ENCODE data around the gene HMGCS2. TPM values are rescaled to one million over a fixed set of nuclear protein-coding genes. Genes with fewer than 3 reads are reported as not detected.
A peak's percentile ranks its signal among the peaks of the same experiment; 100 is the strongest.
"Not testable (repeated sequence)": the region's sequence is repeated elsewhere in the genome, so short reads cannot be mapped to it uniquely, and the experiment has no call there.

Gene HMGCS2
- total RNA-seq, 1 experiment from 2014 or later, result not detected

DNA sequence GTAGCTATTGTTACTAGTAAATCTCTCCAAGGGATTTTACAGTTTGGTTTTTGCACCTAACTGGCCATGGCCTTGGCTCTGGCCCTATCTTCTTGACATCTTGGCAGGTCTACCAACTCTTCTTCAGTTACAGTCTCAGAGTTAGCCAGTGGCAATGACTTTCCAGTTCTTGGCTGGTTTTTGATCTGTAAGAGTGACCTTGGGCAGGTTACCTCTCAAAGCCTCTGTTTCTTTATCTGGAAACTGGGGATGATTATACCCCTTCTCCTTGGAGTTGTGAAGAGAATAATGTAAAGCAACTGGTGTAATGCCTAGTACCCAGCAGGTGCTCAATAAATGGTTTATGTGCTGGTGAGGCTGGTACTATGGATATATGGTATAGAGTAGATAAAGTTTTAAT lies 50.3 kb downstream of the HMGCS2 start:
- Histone ChIP-seq H3K9me3 (replicated peaks) (no peaks in the 10 kb centered on the region), H3K27ac (no peak overlapping the region), H3K4me3 (no peak overlapping the region), H3K4me1 (peaks cover 10% of the 10 kb centered on the region; the same call in 1 of the 2 replicates), H3K36me3 (peaks cover 29% of the 10 kb centered on the region), H3K27me3 (no peaks in the 10 kb centered on the region)
- no peak for DNase-seq

- Histone ChIP-seq H3K4me3 (no peak overlapping the region), H3K27ac (no peak overlapping the region), H3K27me3 (no peaks in the 10 kb centered on the region), H3K36me3 (peaks cover 5% of the 10 kb centered on the region; the same call in 1 of the 2 replicates), H3K4me1 (peaks cover 11% of the 10 kb centered on the region; the same call in 1 of the 2 replicates), H3K9me3 (replicated peaks) (no peaks in the 10 kb centered on the region)
- DNase-seq, result no peak
Observed at GRCh38 chr1:119715542-119715941, 53.2 kb downstream of the HMGCS2 start.

DNA sequence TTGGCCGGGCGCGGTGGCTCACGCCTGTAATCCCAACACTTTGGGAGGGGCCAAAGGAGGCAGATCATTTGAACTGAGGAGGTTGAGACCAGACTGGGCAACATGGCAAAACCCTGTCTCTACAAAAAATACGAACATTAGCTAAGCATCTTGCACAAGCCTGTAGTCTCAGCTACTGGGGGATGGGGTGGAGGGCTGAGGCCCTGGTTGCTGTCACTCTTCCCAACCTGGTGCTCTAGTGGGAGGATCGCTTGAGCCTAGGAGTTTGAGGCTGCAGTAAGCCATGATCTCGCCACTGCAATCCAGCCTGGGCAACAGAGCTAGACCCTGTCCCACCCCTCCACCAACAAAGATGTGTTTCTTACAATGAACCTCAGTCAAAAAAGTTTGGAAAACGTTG lies 54.1 kb downstream of the HMGCS2 start:
- H3K27ac ChIP-seq, result no peak overlapping the region
- H3K4me3 ChIP-seq, result no peak overlapping the region
- no peak for DNase-seq
- peaks cover 11% of the 10 kb centered on the region; the same call in 1 of the 2 replicates for H3K4me1 ChIP-seq
- peaks cover 5% of the 10 kb centered on the region; the same call in 1 of the 2 replicates for H3K36me3 ChIP-seq
- H3K27me3 ChIP-seq, result no peaks in the 10 kb centered on the region
- no peaks in the 10 kb centered on the region for H3K9me3 ChIP-seq (replicated peaks)

DNA sequence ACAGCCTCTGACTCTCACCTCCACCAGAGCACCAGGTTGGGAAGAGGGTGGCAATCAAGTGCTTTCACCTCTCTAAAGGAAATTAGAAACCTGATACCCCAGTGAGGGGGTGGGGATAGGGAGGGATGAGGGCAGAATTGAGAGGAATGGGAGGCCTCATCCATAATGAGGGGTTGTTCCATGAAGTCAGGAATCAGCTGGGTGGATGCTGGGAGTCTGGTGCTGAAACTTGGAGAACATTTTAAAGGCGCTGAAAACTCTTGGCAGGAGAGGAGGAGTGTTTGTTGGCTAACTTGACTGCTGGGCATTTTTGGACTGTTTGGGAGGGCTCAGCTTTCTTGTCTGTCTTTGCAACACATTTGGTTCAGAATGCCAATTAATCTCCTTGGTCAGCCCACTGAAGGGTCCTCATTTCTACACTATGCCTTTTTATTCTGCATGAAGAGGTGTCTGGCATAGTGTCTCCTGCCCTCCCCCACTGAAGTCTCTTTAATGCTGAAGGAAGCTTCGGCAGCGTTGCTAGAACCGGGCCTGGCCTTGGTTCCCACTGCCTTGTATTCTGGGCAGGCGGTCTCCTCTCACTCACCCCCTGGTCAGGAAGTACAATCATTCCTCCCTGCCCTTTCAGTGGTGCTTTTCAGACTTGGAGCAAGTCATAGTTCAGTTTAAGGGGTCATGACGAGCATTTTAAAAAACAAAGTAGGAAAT lies 54.8 kb downstream of the HMGCS2 start:
- H3K4me1 ChIP-seq, result peaks cover 11% of the 10 kb centered on the region; the same call in 1 of the 2 replicates
- peak overlapping the region; percentile 81 for H3K4me3 ChIP-seq
- H3K9me3 ChIP-seq (replicated peaks), result no peaks in the 10 kb centered on the region
- H3K36me3 ChIP-seq, result peaks cover 5% of the 10 kb centered on the region; the same call in 1 of the 2 replicates
- no peak overlapping the region; the same call in 1 of the 2 replicates for H3K27ac ChIP-seq
- no peaks in the 10 kb centered on the region for H3K27me3 ChIP-seq
- no peak for DNase-seq

- Histone ChIP-seq H3K27me3 (no peaks in the 10 kb centered on the region), H3K36me3 (peaks cover 5% of the 10 kb centered on the region; the same call in 1 of the 2 replicates), H3K4me1 (peaks cover 13% of the 10 kb centered on the region; the same call in 1 of the 2 replicates), H3K27ac (peak overlapping the region; percentile 93), H3K4me3 (peak overlapping the region; percentile 81), H3K9me3 (replicated peaks) (no peaks in the 10 kb centered on the region)
- peak; percentile 35 to 61 for DNase-seq
Observed at GRCh38 chr1:119713039-119713748, 55.5 kb downstream of the HMGCS2 start.

- peaks cover 13% of the 10 kb centered on the region; the same call in 1 of the 2 replicates for H3K4me1 ChIP-seq
- peak overlapping the region; percentile 81 for H3K4me3 ChIP-seq
- H3K27me3 ChIP-seq, result no peaks in the 10 kb centered on the region
- peaks cover 3% of the 10 kb centered on the region; the same call in 1 of the 2 replicates for H3K36me3 ChIP-seq
- peak; percentile 90 to 92 for DNase-seq
- H3K9me3 ChIP-seq (replicated peaks), result no peaks in the 10 kb centered on the region
- H3K27ac ChIP-seq, result peak overlapping the region; percentile 93
Observed at GRCh38 chr1:119712342-119713038, 56.2 kb downstream of the HMGCS2 start.

DNA sequence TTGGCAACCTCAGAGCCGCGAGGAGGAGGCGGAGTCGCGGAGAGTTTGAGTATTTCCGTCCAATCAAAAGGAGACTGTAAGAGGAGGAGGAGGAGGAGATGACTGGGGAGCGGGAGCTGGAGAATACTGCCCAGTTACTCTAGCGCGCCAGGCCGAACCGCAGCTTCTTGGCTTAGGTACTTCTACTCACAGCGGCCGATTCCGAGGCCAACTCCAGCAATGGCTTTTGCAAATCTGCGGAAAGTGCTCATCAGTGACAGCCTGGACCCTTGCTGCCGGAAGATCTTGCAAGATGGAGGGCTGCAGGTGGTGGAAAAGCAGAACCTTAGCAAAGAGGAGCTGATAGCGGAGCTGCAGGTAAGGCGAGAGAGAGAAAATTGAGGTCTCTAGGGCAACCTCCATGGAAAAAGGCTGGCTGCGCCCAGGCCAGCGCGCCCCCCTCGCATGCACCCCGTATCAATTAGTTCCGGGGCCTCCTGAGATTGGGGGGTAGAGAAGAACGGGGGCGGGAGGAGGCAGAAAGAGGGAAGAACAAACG lies 56.8 kb downstream of the HMGCS2 start, which contains the start of gene PHGDH:
PHGDH (plus strand) TSS at position 131 of the 538 bp plus-strand sequence; CDS start at position 220, 89 bp downstream.
- peak within 1 kb of the TSS; percentile 81 for H3K4me3 ChIP-seq
- peak; percentile 82 to 89 for DNase-seq
- no peaks in the 10 kb centered on the region for H3K36me3 ChIP-seq
- H3K27me3 ChIP-seq, result no peaks in the 10 kb centered on the region
- no peaks in the 10 kb centered on the region for H3K9me3 ChIP-seq (replicated peaks)
- H3K4me1 ChIP-seq, result peaks cover 13% of the 10 kb centered on the region; the same call in 1 of the 2 replicates
- H3K27ac ChIP-seq, result peak within 1 kb of the TSS; percentile 93

DNA sequence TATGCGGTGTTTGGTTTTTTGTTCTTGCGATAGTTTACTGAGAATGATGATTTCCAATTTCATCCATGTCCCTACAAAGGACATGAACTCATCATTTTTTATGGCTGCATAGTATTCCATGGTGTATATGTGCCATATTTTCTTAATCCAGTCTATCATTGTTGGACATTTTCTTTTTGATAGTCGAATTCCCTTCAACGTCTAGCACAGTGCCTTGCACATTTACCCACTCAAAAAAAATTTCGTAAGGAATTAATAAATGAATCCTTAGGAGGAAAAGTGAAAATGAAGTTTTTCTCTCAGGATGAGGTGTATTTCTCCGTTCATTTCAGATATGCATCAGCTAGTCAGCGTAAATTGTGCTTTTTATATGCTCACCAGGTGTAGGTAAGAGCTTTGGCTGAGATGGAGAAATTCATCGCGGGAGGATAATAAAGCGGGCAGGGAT lies 57.3 kb downstream of the HMGCS2 start:
- peaks cover 13% of the 10 kb centered on the region; the same call in 1 of the 2 replicates for H3K4me1 ChIP-seq
- H3K9me3 ChIP-seq (replicated peaks); H3K27me3 ChIP-seq: not testable (repeated sequence)

DNA sequence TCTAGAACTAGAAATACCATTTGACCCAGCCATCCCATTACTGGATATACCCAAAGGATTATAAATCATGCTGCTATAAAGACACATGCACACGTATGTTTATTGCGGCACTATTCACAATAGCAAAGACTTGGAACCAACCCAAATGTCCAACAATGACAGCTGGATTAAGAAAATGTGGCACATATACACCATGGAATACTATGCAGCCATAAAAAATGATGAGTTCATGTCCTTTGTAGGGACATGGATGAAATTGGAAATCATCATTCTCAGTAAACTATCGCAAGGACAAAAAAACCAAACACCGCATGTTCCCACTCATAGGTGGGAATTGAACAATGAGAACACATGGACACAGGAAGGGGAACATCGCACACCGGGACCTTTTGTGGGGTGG lies 62.1 kb downstream of the HMGCS2 start:
- not testable (repeated sequence) for H3K4me1 ChIP-seq; H3K36me3 ChIP-seq; H3K27ac ChIP-seq; H3K27me3 ChIP-seq; DNase-seq; H3K9me3 ChIP-seq (replicated peaks); H3K4me3 ChIP-seq

More for the DNA sequence above, 57.3 kb downstream of the HMGCS2 start:
- H3K27ac ChIP-seq, result peak overlapping the region; percentile 93; the same call in 1 of the 2 replicates
- H3K36me3 ChIP-seq, DNase-seq: not testable (repeated sequence)
- peak overlapping the region; percentile 81 for H3K4me3 ChIP-seq

DNA sequence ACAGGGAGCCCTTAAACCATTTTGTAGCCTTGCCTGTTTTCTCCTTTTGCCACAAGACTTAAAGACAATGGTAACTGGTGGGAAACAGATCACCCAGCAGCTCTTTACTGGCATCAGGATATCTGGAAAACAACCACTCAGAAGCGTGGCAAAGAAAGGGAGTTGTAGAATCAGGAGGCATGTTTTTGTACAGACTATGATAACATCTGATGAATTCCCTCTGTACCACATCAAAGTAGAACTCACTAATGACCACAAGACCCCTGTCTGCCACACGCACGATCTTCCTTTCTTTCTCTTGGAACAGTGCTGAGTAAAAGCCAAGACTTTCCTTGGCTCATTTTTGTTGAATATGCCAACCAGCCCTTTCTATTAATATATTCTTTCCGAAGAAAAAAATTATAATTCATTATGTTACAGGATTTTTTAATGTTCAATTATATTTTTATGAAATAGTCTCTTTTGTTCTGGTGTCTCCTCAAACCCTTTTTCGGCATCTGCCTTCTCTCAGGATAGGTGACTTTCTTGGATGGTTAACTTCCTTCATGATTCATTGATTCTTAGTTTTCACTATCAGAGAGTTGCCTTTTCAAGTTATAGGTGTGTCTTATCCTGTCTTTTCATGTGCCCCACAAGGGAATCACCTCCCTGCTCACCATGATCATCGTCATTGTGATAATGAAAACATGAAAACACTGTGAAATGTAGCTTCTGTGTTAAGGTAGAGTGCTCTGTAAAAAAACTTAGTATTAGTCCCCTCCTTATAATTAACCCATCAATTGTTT lies 64.8 kb downstream of the HMGCS2 start:
- Histone ChIP-seq H3K4me1 (0 out of 2 replicates have a peak, but pooled peaks cover 3% of the 10 kb centered on the region), H3K27ac (no peak overlapping the region), H3K9me3 (replicated peaks) (peaks cover 12% of the 10 kb centered on the region), H3K4me3 (no peak overlapping the region), H3K36me3 (no peaks in the 10 kb centered on the region), H3K27me3 (no peaks in the 10 kb centered on the region)
- no peak for DNase-seq

GRCh38 chr1:119702384-119702783 lies 66.3 kb downstream of the HMGCS2 start:
- Histone ChIP-seq H3K9me3 (replicated peaks) (peaks cover 12% of the 10 kb centered on the region), H3K4me1 (no peaks in the 10 kb centered on the region), H3K27me3 (no peaks in the 10 kb centered on the region), H3K4me3 (no peak overlapping the region), H3K36me3 (no peaks in the 10 kb centered on the region), H3K27ac (no peak overlapping the region)
- peak; percentile 24 to 40 for DNase-seq

GRCh38 chr1:119701659-119702058 lies 67.0 kb downstream of the HMGCS2 start:
- H3K4me1 ChIP-seq, result no peaks in the 10 kb centered on the region
- H3K27me3 ChIP-seq, result no peaks in the 10 kb centered on the region
- peaks cover 12% of the 10 kb centered on the region for H3K9me3 ChIP-seq (replicated peaks)
- H3K27ac ChIP-seq, result no peak overlapping the region
- H3K4me3 ChIP-seq, result no peak overlapping the region
- DNase-seq, result no peak
- H3K36me3 ChIP-seq, result no peaks in the 10 kb centered on the region

- DNase-seq, result no peak
- Histone ChIP-seq H3K4me3 (no peak overlapping the region), H3K4me1 (no peaks in the 10 kb centered on the region), H3K36me3 (no peaks in the 10 kb centered on the region), H3K27ac (no peak overlapping the region), H3K9me3 (replicated peaks) (peaks cover 9% of the 10 kb centered on the region), H3K27me3 (no peaks in the 10 kb centered on the region)
Observed at GRCh38 chr1:119700326-119700725, 68.4 kb downstream of the HMGCS2 start.
